Activated CD4-positive, alpha-beta memory T cell treated with anti-CD3 and anti-CD28 coated beads, Interleukin-2, amount 10 ng/mL, durations not matched to agents 7 days and 5 days (primary cell): ENCODE results near the gene SPSB4. TPM values are rescaled to one million over a fixed set of nuclear protein-coding genes. Genes with fewer than 3 reads are reported as not detected.
"Not testable (repeated sequence)": the region's sequence is repeated elsewhere in the genome, so short reads cannot be mapped to it uniquely, and the experiment has no call there.

ENCODE experiments used
- CTCF ChIA-PET: fragments of 350-600 bp; sonication (Branson Sonifier 250); formaldehyde crosslinking; loops from one replicate; lab custom pipeline; 2021; ENCODE audit warnings: antibody characterized with exemption, inconsistent platforms; lab: Charles Lee
- POLR2A ChIA-PET: fragments of 350-600 bp; sonication (Branson Sonifier 250); formaldehyde crosslinking; loops from one replicate; lab custom pipeline; 2021; ENCODE audit warnings: antibody characterized with exemption; lab: Charles Lee
- DNase-seq: peaks from one replicate; pipeline ENCODE4 v3.0.0-alpha.2; 2020
- H3K27ac Mint-ChIP-seq: one replicate; pipeline ENCODE4 v1.8.0; 2021; ENCODE audit warnings: mild to moderate bottlenecking, mixed read lengths
- H3K27me3 Mint-ChIP-seq: one replicate; pipeline ENCODE4 v1.8.0; 2021; ENCODE audit warnings: mixed read lengths
- H3K36me3 Mint-ChIP-seq: one replicate; pipeline ENCODE4 v1.8.0; 2021; ENCODE audit warnings: low read depth, mixed read lengths
- H3K4me1 Mint-ChIP-seq: one replicate; pipeline ENCODE4 v1.8.0; 2021; ENCODE audit warnings: mixed read lengths
- H3K4me3 Mint-ChIP-seq: one replicate; pipeline ENCODE4 v1.8.0; 2021; ENCODE audit warnings: mild to moderate bottlenecking, mixed read lengths
- H3K9me3 Mint-ChIP-seq: one replicate; pipeline ENCODE4 v1.8.0; 2021; ENCODE audit warnings: mixed read lengths
- total RNA-seq, 2 experiments: library from RNA; stranded (reverse); gene quantifications; one replicate each; pipeline ENCODE4 v1.2.3, GENCODE V29; 2021

The SPSB4 gene
- total RNA-seq: not detected

GRCh38 chr3:141050576-141051442, at the start of gene SPSB4:
Gene SPSB4 (plus strand): TSS chr3:141051347. CDS start chr3:141066105, 14,758 bp downstream.
- Mint-ChIP-seq H3K27ac (no peak within 1 kb of the TSS), H3K36me3 (no peaks in the 10 kb centered on the region), H3K9me3 (no peaks in the 10 kb centered on the region), H3K4me1 (peaks cover 14% of the 10 kb centered on the region), H3K4me3 (peak within 1 kb of the TSS; percentile 52), H3K27me3 (peaks cover 73% of the 10 kb centered on the region)
- POLR2A ChIA-PET: interaction anchor here (0.6 kb wide), 1 partner anchor 438 kb away, joined by 3 read pairs; no protein-coding TSS in a partner anchor
- DNase-seq: no peak
- CTCF ChIA-PET: interaction anchor here (0.9 to 2.8 kb wide), 4 partner anchors 38 to 143 kb away, joined by 3 to 9 read pairs (median 4); no protein-coding TSS in a partner anchor

- Mint-ChIP-seq H3K27me3 (peaks cover 30% of the 10 kb centered on the region), H3K27ac (no peak overlapping the region), H3K4me1 (peaks cover under 1% of the 10 kb centered on the region), H3K4me3 (no peak overlapping the region), H3K9me3 (no peaks in the 10 kb centered on the region), H3K36me3 (no peaks in the 10 kb centered on the region)
- ChIA-PET CTCF (interaction anchor here (0.7 to 1.1 kb wide), 2 partner anchors 10 to 34 kb away, joined by 3 read pairs; no protein-coding TSS in a partner anchor), POLR2A (no interaction called here)
- DNase-seq: no peak
These were observed 44.8 kb upstream of the SPSB4 start for GRCh38 chr3:141006344-141006743.

DNA sequence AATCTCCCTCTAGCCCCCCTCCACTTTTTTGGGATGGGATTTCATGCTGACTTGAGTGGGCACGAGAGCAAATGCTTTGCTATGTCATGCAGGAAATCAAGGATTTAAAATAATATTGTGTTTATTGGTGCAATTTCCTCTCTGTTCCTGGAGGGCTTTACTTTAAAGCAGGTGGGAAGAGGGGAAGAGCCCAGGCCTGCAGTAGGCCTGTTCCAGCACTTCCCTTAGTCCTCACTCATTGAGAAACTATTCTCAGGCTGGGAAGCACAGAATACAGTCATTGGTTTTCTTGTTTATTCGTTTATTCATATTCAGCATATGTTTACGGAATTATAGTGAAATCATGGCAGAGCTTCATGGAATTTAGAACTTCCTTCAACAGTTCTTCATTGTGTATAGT, 41.7 kb upstream of the SPSB4 start:
- POLR2A ChIA-PET: no interaction called here
- no peak for DNase-seq
- Mint-ChIP-seq H3K36me3 (no peaks in the 10 kb centered on the region), H3K4me1 (peaks cover 4% of the 10 kb centered on the region), H3K4me3 (no peak overlapping the region), H3K27me3 (peaks cover 35% of the 10 kb centered on the region), H3K27ac (no peak overlapping the region), H3K9me3 (no peaks in the 10 kb centered on the region)
- CTCF ChIA-PET: interaction anchor here (1.1 to 4.5 kb wide), 2 partner anchors 10 to 183 kb away, joined by 4 to 25 read pairs; no protein-coding TSS in a partner anchor

DNA sequence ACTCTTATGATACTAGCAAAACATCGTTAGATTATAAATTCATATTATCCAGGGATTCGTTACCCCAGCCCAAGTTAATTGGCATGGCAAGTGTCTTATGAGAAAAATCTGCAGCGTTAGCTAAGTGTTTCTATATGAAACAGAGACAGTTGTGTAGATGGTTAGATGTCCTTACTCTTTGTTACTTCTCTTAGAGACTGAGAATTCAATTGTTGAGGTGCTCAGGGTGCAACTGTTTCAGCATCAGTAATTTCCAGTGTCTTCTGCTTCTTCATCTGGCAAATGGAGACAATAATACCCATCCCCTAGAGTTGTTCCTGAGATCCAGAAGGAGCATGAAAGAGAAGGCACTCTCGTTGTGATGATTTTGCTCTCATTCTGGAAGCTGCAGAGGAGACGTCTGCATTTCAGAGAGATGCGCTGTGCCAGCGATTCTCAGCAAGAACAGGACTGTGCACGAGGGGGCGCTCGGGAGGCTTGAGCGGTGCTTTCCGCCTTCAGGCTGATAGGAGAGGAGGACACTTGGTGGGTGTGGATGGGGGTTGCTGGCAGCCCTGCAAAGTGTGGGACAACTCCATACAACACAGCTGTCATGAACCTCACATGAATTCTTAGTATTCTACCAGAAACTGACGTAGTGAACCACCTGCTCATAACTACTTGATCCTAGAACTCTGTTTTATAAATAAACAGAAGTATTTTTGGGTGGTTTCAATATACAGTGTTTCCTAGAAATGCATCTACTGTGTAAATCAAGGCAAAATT, 39.7 kb upstream of the SPSB4 start:
- CTCF ChIA-PET: interaction anchor here (0.8 to 4.5 kb wide), 7 partner anchors 12 to 294 kb away, joined by 3 to 25 read pairs (median 4); partner anchors contain the start of gene SPSB4

DNA sequence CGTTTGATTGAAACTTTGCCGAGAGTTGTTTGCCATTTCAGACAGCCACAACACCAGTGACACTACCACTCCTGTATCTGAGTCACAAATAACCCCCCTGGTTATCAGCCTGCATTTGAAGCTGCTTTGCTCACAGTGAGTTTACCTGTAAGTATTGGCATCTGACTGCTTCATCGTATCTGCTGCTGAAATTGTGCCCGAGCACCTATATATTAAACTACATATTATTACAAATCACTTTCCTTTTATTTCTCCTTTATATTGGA, 39.2 kb upstream of the SPSB4 start:
- peaks cover 2% of the 10 kb centered on the region for H3K9me3 Mint-ChIP-seq
- peaks cover 6% of the 10 kb centered on the region for H3K4me1 Mint-ChIP-seq
- CTCF ChIA-PET: interaction anchor here (0.9 to 4.5 kb wide), 5 partner anchors 11 to 181 kb away, joined by 3 to 25 read pairs (median 9); partner anchors contain the start of gene SPSB4
- POLR2A ChIA-PET: no interaction called here
- H3K27me3 Mint-ChIP-seq: peaks cover 38% of the 10 kb centered on the region
- no peak overlapping the region for H3K27ac Mint-ChIP-seq
- no peak for DNase-seq
- no peaks in the 10 kb centered on the region for H3K36me3 Mint-ChIP-seq
- H3K4me3 Mint-ChIP-seq: no peak overlapping the region

More for the DNA sequence above, 39.7 kb upstream of the SPSB4 start:
- H3K27me3 Mint-ChIP-seq: peaks cover 41% of the 10 kb centered on the region
- no peak overlapping the region for H3K27ac Mint-ChIP-seq
- no peaks in the 10 kb centered on the region for H3K9me3 Mint-ChIP-seq
- H3K4me3 Mint-ChIP-seq: no peak overlapping the region
- POLR2A ChIA-PET: no interaction called here
- no peaks in the 10 kb centered on the region for H3K36me3 Mint-ChIP-seq
- peaks cover 4% of the 10 kb centered on the region for H3K4me1 Mint-ChIP-seq
- peak; percentile 80 for DNase-seq

DNA sequence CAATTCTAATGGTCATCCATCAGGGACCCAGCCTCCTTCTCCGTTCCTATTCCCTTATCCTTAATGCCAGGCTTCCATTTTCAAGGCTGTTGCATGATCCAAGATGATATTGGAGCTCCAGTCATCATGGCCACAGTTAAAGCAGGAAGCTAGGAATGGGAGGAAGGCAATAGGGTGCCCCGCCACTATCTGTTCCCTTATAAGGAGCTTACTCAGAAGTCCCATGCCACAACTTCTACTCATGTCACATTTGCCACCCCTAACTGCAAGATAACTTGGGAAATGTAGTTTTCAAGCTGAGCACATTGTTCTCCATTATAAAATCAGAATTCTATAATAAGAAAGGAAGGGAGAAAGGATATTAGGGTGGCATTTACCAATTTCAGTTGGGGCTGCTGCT, 38.6 kb upstream of the SPSB4 start:
- POLR2A ChIA-PET: no interaction called here
- H3K9me3 Mint-ChIP-seq: peaks cover 2% of the 10 kb centered on the region

DNA sequence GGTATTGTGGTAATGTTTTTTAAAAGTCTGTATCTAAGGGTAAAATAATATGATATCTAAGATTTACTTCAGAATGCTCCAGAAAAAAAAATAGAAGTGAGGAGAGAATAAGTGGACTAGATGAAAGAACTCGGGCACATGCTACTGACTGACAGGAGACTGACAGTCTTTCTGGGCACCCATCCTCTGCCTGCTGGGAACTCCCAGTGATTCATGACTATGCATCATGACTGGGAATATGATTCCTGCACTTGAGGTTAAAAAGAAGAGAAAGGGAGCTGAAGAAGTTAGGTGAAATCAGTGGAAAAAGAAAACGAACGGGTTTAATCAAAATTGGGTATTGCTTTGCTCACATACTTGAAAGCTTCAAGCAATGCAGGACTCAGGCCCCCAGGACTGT, 35.7 kb upstream of the SPSB4 start:
- Mint-ChIP-seq H3K9me3 (peaks cover 2% of the 10 kb centered on the region), H3K36me3 (no peaks in the 10 kb centered on the region), H3K4me3 (no peak overlapping the region), H3K27me3 (peaks cover 23% of the 10 kb centered on the region), H3K27ac (no peak overlapping the region), H3K4me1 (peaks cover 22% of the 10 kb centered on the region)
- no peak for DNase-seq
- ChIA-PET POLR2A (no interaction called here), CTCF (no interaction called here)

More for the DNA sequence above, 38.6 kb upstream of the SPSB4 start:
- H3K4me1 Mint-ChIP-seq: peaks cover 12% of the 10 kb centered on the region
- CTCF ChIA-PET: interaction anchor here (0.9 to 3.6 kb wide), 4 partner anchors 38 to 180 kb away, joined by 3 to 24 read pairs (median 6); partner anchors contain the start of gene SPSB4
- H3K36me3 Mint-ChIP-seq: no peaks in the 10 kb centered on the region
- H3K27me3 Mint-ChIP-seq: peaks cover 36% of the 10 kb centered on the region
- no peak for DNase-seq
- H3K4me3 Mint-ChIP-seq: no peak overlapping the region
- H3K27ac Mint-ChIP-seq: no peak overlapping the region

GRCh38 chr3:141017366-141018322, 33.5 kb upstream of the SPSB4 start:
- POLR2A ChIA-PET: interaction anchor here (1.3 kb wide), 1 partner anchor 43 kb away, joined by 3 read pairs; no protein-coding TSS in a partner anchor
- CTCF ChIA-PET: interaction anchor here (0.6 to 1.6 kb wide), 4 partner anchors 12 to 174 kb away, joined by 3 to 6 read pairs (median 3); no protein-coding TSS in a partner anchor
- not testable (repeated sequence) for H3K36me3 Mint-ChIP-seq, H3K9me3 Mint-ChIP-seq, H3K4me3 Mint-ChIP-seq
- peak overlapping the region; percentile 15 for H3K27ac Mint-ChIP-seq
- H3K27me3 Mint-ChIP-seq: peaks cover 17% of the 10 kb centered on the region
- peaks cover 20% of the 10 kb centered on the region for H3K4me1 Mint-ChIP-seq
- peak; percentile 56 for DNase-seq

GRCh38 chr3:141019244-141019643, 31.9 kb upstream of the SPSB4 start:
- Mint-ChIP-seq H3K4me3 (no peak overlapping the region), H3K9me3 (peaks cover 2% of the 10 kb centered on the region), H3K27ac (no peak overlapping the region), H3K4me1 (peaks cover 20% of the 10 kb centered on the region), H3K27me3 (peaks cover 20% of the 10 kb centered on the region), H3K36me3 (no peaks in the 10 kb centered on the region)
- no peak for DNase-seq
- POLR2A ChIA-PET: no interaction called here
- CTCF ChIA-PET: no interaction called here

GRCh38 chr3:141020143-141020830, 30.9 kb upstream of the SPSB4 start:
- Mint-ChIP-seq H3K36me3 (no peaks in the 10 kb centered on the region), H3K27ac (no peak overlapping the region), H3K27me3 (peaks cover 16% of the 10 kb centered on the region), H3K9me3 (peaks cover 2% of the 10 kb centered on the region), H3K4me3 (no peak overlapping the region), H3K4me1 (peaks cover 20% of the 10 kb centered on the region)
- no peak for DNase-seq
- ChIA-PET POLR2A (no interaction called here), CTCF (interaction anchor here (0.6 kb wide), 1 partner anchor 11 kb away, joined by 3 read pairs; no protein-coding TSS in a partner anchor)

DNA sequence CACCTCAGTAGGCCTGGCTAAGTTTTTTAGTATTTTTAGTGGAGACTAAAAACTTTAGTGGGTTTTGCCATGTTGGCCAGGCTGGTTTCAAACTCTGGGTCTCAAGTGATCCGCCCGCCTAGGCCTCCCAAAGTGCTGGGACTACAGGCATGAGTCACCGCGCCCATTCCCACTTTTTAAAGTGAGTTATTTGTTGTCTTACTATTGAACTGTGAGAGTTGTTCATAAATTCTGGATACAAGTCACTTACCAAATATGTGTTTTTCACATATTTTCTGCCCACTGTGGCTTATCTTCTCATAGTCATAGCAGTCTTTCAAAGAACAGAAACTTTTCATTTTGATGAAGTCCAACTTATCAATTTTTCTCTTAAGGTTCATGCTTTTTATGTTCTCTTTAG, 29.9 kb upstream of the SPSB4 start:
- Mint-ChIP-seq H3K27ac (no peak overlapping the region), H3K9me3 (peaks cover 2% of the 10 kb centered on the region), H3K4me3 (no peak overlapping the region), H3K27me3 (peaks cover 15% of the 10 kb centered on the region), H3K36me3 (no peaks in the 10 kb centered on the region), H3K4me1 (peaks cover 20% of the 10 kb centered on the region)
- CTCF ChIA-PET: no interaction called here
- no peak for DNase-seq
- POLR2A ChIA-PET: no interaction called here
